HCEC 1CT (cell line): Measurements from ENCODE around the gene PRKCB.
"Not testable (repeated sequence)": the region's sequence is repeated elsewhere in the genome, so short reads cannot be mapped to it uniquely, and the experiment has no call there.

ENCODE experiments used
- DNase-seq: peaks from one replicate; pipeline ENCODE4 v3.0.0-alpha.2; 2017

The PRKCB gene

DNA sequence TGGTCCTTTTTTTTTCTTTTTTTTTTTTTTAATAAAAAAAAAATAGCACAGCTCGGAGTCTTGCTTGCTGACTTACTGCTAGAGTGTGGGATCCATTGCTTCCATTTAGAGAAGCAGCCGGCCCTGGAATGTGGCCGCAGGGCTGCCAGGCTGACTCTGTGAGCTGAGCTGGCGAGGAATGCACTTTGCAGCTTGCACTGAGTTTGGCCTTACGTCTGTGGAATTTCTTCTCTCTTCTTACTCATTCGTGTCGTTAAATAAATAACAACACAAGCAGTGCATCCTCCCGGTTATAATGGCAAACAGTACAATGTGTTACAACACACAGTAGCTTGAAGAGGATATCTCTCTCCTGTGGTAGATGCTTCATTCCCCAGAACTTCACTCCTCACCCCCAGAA is 69.2 kb downstream of the PRKCB start:
- DNase-seq = no peak

DNA sequence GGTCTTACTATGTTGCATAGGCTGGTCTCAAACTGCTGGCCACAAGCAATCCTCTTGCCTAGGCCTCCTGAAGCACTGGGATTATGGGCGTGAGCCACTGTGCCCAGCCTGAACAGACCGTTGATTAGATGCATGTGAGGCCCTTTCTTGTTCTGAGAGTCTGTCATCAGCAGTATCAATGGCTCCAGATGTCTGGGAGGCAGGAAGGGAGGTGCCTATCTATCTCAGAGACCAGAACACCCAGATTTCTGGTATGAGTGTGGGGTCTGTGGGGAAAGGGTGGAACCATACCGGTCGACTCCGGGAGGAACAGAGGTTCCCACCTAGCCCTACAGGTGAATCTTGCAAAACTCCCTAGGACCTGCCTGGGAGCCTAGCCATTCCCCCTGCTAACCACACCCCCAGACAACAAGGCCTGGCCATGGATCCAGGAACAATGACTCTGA is 71.7 kb downstream of the PRKCB start:
- no peak for DNase-seq

DNA sequence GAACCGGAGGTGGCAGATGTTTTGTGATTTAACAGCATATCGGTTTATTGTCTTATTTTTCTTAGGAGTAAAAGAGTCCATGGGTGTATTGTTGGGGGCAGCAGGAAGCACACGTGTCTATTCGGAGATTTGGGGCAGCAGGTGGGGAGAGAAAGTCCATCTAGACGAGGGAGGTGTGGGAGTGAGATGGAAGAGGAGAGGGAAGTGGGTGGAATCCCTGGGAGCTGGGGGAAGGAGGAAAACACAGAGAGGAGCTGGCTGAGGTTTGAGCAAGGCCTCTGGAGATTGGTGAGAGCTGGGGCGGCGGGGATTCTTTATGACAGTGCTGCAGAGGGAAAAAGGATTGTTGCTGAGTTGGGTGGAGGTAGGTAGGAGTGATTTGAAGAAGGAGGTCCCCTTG is 72.1 kb downstream of the PRKCB start:
- DNase-seq = no peak

DNA sequence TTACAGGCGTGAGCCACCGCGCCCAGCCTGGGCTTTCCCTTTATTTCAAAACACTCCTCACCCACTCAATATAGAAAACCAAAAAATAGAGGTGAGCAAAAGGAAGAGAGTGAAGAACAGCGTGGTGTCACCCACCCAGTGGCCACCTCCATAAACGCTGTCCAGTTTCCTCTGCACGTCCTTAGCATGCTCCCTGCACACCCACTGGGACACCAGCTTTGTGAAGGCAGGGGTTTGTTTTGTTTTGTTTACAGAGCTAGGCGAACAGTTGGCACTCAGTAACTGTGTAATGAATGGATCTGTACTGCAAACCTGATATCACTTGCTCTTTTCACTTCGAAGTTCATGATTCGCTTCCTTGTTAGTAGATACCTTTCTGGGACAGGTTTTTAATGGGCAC is 73.0 kb downstream of the PRKCB start:
- no peak for DNase-seq

DNA sequence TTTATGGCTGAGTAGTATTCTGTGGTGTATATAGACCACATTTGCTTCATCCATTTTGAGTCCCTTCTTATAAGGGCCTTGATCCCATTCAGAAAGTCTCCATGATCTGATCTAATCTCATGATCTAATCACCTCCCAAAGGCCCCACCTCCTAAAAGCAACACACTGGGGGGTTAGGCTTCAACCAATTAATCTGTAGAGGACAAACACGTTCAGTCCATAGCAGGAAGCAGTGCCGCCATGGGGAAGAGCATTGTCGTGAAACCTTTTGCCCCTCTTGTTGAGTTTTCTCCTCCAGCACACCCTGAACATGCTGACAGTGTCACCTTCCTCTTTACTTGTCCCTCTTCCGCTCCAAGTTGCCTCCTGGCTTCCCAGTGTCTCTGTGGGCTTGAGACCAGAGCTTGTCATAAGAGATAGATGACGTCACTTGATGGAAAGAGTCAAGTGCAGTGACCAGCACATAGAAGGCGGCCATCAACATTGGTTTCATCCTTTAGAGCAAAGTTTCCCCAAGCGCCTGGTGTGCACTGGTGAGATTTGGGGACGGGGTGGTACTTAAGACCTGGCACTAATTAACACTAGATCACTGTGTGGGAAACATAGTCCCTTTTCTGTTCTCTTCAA is 74.1 kb downstream of the PRKCB start:
- DNase-seq = no peak

DNA sequence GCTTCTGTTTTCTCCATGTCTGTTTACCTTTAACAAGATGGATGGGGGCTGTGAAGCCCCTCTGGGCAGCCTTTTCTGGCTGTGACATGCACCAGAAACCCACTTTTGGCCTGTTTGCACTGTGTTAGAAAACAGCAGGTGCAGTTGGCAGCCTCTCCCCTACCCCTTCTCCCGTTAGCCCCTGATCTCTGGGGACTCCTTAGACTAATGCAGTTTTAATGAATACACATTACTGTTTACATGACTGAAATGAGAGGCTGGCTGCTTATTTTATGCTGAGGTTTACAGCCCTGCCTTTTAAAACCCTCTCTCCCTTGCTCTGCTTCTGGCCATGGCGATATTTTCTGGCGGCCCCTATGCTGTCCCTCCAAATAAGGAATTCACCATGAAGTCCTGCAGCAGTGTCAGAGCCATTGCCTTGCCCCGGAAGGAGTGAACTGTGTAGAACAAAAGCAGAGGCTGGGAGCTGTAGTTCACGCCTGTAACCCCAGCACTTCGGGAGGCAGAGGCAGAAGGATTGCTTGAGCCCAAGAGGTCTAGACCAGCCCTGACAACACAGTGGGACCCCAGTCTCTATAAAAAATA is 79.3 kb downstream of the PRKCB start:
- no peak for DNase-seq

DNA sequence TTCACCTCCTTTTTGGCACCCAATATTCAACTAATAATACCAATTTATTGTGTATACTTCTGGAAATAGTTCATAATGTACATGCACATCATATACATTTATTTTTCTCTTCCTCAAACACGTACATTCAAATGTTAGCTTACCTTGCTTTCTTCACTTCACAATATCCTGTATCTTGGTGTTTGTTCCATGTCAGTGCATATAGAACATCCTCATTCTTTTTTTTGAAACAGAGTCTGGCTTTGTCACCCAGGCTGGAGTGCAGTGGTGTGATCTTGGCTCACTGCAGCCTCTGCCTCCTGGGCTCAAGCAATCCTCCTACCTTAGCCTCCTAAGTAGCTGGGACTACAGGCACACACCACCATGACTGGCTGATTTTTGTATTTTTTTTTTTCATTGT is 80.8 kb downstream of the PRKCB start:
- not testable (repeated sequence) for DNase-seq

DNA sequence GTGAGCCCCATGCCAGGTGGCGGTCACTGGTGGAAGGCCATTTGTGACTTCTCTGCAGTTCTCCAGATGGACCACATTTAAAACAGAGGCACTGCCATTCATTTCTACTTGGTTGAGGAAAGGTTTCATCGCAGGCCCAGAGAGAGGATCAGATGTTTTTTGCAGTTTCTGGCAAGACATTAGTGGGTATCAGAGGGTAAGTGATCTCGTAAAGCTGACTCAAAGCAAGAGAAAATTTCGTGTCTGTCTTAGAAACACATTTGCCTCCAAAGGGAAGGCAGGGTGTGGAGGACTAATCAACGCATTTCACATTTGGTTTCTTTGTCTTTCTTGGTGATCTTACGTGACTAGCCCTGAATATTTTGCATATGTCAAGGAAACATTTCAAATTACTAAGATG is 81.8 kb downstream of the PRKCB start:
- no peak for DNase-seq

DNA sequence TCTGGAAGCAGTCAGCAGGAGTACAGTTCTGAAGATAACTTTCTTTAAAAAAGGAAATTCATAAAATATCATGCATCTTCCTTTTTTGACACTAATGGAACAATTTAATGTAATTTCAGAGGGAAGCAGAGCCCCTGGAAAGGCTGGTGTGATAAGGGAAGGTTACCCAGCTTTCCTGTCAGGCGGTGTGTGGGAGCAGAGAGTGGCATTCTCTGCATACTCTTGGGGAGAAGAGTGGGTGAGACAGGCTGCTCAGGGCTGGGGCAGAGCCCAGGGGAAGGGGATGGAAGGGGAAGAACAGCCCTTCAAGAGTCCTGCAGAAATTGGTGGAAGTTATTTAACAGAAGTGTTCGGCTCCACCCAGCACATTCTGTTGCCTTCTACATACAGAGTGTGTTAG is 84.7 kb downstream of the PRKCB start:
- DNase-seq = no peak

DNA sequence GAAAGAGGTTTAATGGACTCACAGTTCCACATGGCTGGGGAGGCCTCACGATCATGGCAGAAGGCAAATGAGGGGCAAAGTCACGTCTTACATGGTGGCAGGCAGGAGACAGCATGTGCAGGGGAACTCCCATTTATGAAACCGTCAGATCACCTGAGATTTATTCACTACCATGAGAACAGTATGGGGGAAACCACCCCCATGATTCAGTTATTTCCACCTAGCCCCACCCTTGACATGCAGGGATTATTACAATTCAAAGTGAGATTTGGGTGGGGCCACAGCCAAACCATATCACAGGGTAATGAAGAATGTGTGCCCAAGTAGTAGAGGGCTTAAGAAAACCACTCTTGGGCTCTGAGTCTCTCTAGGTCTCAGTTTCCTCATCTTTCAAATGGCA is 85.1 kb downstream of the PRKCB start:
- no peak for DNase-seq

DNA sequence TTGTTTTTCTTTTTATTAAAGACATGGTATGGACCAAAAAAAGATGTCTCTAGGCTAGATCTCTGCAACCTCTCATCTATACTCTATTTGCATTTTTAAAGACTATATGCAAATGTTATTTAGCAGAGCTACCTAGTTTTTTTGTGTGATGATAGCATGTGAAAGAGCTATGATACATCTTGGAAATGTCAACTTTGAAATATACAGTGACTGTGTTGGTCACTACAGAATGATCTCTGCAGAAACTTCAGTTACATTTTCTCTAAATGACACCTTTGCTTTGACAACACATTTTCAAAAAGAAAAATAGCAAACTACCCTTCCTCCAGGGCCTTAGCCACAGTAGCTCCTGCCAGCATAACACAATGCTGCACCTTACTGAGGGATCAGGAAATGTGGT is 86.6 kb downstream of the PRKCB start:
- DNase-seq = no peak

DNA sequence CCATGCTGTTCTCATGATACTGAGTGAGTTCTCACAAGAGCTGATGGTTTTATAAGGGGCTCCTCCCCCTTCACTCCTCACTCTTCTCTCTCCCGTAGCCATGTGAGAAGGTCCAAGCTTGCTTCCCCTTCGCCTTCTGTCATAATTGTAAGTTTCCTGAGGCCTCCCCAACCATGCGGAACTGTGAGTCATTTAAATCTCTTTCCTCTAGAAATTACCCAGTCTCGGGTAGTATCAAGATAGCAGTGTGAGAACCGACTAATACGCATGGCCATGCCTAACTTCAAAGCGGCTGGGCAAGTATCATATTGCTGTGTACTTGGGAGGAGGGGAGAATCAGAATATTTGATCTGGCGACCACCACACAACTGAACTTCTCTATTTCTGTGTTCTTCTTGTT is 88.3 kb downstream of the PRKCB start:
- no peak for DNase-seq

DNA sequence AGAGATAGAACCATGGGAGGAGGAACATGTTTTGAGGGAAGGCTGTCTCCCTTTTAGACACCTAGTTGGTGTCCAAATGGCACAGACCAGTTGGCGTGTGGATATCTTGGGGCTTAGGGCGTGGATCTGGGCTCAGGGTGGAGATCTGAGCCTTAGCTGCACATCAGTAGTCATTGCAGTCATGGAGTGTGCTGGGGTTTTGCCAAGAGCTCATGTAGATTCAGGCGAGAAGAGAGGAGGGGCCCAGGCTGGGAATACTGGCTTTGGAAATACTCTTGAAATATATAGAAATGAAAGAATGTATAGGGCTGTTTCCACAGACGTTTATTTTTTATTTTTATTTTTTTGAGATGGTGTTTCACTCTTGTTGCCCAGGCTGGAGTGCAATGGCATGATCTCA is 92.0 kb downstream of the PRKCB start:
- no peak for DNase-seq

DNA sequence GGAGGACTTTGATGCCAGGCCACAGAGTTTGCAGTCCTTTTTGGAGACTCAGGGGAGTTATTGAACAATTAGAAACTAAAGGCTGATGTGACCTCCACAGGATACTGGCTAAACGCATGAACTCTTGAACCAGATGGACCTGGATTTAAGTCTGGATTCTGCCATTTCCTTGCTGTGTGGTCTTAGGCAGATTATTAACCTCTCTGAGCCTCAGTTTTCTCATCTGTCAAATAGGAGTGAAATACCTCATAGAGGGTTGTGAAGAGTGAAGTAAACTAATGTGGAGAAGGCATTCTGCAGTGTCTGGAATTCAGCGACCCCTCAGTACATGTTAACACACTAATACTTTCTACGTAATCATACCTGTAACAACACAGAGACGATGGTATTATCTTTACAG is 93.5 kb downstream of the PRKCB start:
- DNase-seq = no peak

DNA sequence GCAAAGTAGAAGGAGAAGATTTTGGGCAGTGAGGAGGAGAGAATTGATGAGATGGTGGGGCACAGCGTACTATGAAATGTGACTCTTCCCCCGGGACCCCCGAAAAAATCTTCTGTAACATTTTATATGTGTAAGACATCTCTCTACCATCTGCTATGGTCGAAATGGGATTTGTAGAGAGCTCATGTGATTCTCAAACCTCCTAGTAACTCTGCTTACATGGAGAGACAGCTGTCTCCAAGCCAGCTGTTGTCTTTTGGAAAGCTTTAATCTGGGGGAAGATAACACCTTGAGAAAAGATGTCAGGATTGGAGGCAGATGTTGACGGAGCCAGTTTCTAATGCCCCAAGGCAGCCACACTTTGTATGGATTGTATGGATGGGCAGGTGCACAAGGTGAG is 94.1 kb downstream of the PRKCB start:
- no peak for DNase-seq

DNA sequence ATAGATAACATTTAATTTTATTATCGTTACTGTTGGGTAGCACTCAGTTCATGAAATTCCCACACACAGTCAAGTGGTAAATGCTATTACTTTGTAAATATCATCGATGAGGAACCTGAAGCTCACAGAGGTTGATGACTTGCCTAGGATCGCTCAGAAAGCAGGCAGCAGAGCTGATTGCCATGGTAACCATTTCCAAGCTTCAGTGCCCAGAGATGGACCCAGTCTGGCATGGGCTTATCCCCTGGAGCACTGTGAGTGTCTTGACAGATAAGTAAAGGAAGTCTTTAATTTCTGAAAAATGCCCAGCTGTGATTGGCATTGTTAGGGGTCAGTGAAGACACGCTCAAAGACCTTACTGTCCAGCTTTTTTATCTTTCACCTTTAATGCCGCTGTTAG is 95.0 kb downstream of the PRKCB start:
- DNase-seq = no peak

DNA sequence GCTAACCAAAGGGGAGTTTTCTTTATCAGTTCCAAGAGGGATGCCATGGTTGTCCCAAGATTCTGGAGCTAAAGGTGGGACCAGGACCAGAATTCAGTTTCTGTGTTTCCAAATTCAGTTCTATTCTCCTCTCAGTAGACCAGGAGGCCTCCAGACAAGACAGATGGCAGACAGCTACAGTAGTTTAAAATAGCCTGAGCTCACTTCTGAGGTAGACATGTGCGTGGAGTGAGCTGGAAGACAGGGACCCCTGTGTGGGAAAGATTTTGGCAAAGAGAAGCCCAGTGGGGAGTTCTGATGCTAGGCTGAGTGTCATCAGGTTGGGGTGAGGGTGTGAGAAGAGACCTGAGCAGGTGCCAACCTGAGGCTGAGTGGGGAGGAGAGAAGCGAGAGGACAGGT is 95.4 kb downstream of the PRKCB start:
- no peak for DNase-seq

DNA sequence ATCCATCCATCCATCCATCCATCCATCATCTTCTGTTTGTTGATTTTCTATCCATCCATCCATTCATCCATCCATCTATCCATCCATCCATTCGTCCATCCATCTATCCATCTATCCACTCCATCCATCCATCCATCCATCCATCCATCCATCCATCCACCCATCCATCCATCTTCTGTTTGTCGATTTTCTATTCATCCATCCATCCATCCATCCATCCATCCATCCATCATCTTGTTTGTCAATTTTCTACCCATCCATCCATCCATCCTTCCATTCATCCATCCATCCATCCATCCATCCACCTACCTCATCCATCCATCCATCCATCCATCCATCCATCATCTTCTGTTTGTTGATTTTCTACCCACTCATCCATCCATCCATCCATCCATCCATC is 97.9 kb downstream of the PRKCB start:
- not testable (repeated sequence) for DNase-seq

DNA sequence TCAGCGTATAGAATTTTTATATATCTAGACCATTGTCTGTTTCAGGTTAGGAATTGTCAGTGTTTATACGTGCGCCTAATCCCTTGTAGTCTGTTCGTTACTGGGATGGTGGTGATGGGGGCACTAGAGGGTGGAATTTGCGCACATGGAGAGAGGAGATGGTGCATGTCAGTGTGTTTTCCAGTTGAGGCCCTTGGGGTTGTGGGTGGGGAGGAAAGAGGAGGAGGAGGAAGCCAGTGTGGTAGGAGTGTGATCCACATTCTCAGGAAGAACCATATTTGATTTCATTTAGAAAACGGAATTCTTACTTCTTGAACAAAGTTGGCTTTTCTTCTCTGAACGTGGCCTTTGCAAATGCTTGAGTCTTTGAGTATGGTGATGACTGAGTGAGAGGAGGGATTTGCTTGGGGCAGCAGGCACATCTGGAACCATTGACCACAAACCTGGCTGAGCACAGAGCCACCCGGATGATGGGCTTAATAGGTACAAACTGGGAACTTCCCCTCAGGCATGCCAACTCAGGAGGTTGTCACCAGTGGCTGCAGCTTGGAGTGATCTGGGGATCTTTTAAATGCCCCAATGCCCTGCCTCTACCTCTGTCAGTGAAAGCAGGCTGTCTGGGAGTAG is 98.9 kb downstream of the PRKCB start:
- DNase-seq = no peak

DNA sequence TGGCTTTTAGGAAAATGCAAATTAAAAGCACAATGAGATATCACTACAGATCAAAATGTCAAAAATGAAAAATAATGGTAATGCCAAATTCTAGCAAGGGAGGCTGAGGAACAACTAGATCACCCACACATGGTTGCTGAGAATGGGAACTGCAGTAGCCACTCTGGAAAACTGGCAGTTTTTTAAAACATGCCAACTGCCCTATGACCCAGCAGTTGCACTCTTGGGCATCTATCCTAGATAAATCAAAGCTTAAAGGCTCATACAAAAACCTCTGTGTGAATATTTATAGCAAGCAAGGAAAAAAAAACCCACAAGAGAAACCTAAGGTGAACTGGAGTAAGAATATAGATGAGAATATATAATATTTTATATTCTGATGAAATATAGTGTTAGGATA is 104.3 kb downstream of the PRKCB start:
- DNase-seq = no peak

DNA sequence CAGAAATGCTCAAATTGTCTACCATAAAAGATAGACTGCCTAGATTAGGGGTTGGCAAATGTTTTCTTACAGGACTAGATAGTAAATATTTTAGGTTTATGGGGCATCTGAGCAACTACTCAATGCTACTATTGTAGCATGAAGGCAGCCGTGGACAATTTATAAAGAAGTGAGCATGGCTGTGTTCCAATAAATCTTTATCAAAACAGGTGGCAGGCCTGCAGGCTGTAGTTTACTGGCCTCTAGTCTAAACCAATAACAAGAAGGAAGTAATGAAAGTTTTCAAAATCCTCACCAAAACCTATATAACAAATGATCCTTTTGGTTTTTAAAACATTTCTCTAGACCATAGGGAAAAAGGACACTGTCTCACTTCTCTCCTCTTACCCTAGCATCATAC is 105.2 kb downstream of the PRKCB start:
- no peak for DNase-seq

DNA sequence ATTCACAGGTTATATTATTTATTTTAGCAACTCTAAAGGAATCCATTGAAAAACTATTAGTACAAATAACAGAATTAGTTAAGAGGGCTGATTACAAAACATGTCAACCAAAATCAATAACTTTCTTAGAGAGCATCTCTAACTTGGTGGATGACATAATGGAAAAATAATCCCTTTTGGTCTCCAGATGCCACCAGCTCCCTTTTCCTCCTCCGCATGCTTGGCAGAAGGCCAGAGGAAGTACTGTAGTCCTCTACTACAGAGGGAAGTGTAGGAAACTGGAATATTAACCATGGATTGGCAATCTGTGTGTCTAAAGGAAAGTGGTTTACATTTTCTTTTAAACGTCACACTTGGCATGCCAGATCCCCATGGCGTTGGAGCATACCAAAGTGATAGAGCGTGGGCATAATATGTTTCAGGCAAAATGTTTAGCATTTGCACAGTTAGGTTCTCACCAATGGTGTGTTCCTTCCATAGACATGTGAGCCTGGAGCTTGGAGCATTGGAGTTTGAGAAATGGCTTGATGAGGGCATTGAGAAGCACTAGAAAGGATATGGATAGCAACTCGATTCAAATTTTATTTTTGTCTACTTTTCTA is 106.3 kb downstream of the PRKCB start:
- DNase-seq = no peak

DNA sequence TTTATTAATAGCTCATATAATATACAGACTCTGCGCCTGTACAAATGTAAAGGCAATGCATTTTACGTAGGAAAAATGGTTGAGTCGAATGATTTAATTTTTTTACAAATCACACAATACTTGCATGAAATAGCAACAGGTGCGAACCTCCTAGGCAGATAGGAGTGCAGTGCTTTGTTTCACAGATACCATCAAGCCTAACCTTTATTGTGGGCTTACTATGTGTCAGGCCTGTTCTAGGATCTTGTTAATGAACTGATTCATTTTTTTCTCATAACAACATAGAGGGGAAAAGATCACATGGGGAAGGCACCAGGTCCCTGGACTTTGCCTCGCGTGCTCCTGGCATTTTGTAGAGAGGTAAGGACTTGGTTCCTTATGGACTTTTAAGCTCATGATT is 107.8 kb downstream of the PRKCB start:
- DNase-seq = no peak

DNA sequence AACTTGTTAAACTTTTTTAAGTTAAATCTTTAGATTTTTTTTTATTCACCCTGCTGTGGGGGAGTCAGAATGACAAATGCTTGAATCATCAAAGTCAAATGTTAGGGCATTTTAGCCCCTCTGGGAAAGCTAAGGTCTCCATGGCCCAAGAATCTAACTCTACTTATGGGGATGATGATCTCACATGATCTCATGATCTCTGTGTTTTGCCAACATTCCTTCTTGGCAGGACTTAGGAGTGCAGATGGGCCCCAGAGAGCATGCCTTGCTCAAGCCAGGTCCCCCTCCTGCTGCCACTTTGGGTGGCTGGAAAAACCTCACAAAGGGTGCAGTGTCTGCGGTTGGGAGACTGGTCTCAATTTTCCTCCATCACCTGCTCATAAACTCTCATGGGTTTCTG is 108.6 kb downstream of the PRKCB start:
- DNase-seq = no peak

DNA sequence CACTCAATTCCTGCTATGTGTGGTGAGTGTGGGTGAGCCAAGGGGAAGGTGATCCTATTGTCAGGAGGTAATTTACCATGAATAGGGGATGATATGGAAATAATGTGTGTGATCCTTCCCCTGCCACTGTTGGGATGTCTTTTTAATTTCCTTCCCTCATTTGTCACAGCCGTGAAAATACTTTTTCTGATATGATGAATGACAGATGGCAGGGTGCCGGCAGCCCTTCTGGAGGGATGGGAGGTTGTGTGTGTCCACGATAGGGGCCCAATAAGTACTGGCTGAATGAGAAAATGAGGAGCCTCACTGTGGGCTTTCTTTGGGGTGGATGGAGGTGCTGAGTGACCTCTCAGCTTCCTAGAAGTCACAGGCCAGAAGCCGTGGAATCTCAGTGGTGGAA is 109.5 kb downstream of the PRKCB start:
- no peak for DNase-seq
